Lung (tissue), 12 donors: ENCODE measurements around the gene MIER2. TPM values are rescaled to one million over a fixed set of nuclear protein-coding genes. Genes with fewer than 3 reads are reported as not detected.

Source experiments
- ATAC-seq: fragments of 200-7000 bp; cut with Tn5 transposase; one replicate; pipeline ENCODE4 v1.9.1; 2020; ENCODE audit warnings: moderate number of reproducible peaks; ENCODE audit not compliant: insufficient read depth, low FRiP score
- DNase-seq, 3 donors: peaks; one replicate each; pipeline ENCODE4 v3.0.0-alpha.2; 2013 to 2017
- H3K27ac ChIP-seq, 2 donors: one replicate each; pipeline ENCODE4 v1.5.1; 2013; ENCODE audit warnings: mild to moderate bottlenecking in 2 of 2, moderate library complexity in 2 of 2, control low read depth in 1 of 2, inconsistent platforms in 1 of 2, low read depth in 1 of 2, low read length in 1 of 2
- H3K27me3 ChIP-seq, 3 donors: one replicate each; pipeline ENCODE4 v1.5.1; 2013; ENCODE audit warnings: low read length in 2 of 3; ENCODE audit not compliant: control insufficient read depth in 3 of 3, insufficient read depth in 3 of 3
- H3K36me3 ChIP-seq, 4 donors: one replicate each; pipeline ENCODE4 v1.5.1; 2013; ENCODE audit warnings: low read length in 4 of 4, mild to moderate bottlenecking in 1 of 4, moderate library complexity in 1 of 4; ENCODE audit not compliant: control insufficient read depth in 4 of 4, insufficient read depth in 4 of 4
- H3K4me1 ChIP-seq, 5 donors: one replicate each; pipeline ENCODE4 v1.5.1; 2013; ENCODE audit warnings: low read length in 5 of 5, mild to moderate bottlenecking in 2 of 5, moderate library complexity in 1 of 5; ENCODE audit not compliant: control insufficient read depth in 5 of 5, insufficient read depth in 5 of 5
- H3K4me3 ChIP-seq: one replicate; pipeline ENCODE4 v1.5.1; 2013; ENCODE audit warnings: mild to moderate bottlenecking, control low read depth, moderate library complexity
- H3K9ac ChIP-seq, 2 donors: one replicate each; pipeline ENCODE4 v1.5.1; 2013; ENCODE audit warnings: low read length in 2 of 2, control low read depth in 1 of 2; ENCODE audit not compliant: insufficient read depth in 1 of 2
- H3K9me3 ChIP-seq, 4 donors: one replicate each; pipeline ENCODE4 v1.5.1; 2013; ENCODE audit warnings: low read length in 3 of 4, mild to moderate bottlenecking in 1 of 4, moderate library complexity in 1 of 4; ENCODE audit not compliant: control insufficient read depth in 4 of 4, insufficient read depth in 3 of 4
- WGBS, 2 donors: extraction: QIAGEN DNeasy Blood & Tissue Kit; methylation state at CpG; one replicate each; pipeline ENCODE4 v1.1.7; 2013; 5-methylcytosine and 5-hydroxymethylcytosine counted together
- polyA plus RNA-seq, 2 donors: library from polyadenylated mRNA; stranded (reverse); fragments of 200-250 nt; gene quantifications; one replicate each; pipeline ENCODE4 v1.2.1, GENCODE V29; 2013
- total RNA-seq, 2 donors: library from RNA; depleted of rRNA in 1 of 2; stranded (reverse); fragments of >200 nt in 1 of 2; gene quantifications; one replicate each; pipeline ENCODE4 v1.2.1, GENCODE V29; 2014 to 2021
- TF ChIP-seq, protein P1 (sequence below): IDR thresholded peaks from 2 replicates; pipeline ENCODE4 v1.5.1; 2012; ENCODE audit warnings: mild to moderate bottlenecking; ENCODE audit errors: control extremely low read depth, extremely low read depth
- donor health status: control.
- donor health status: control.
- donor health status: Bipolar disorder and iron deficiency.
- donor health status: healthy.
- donor health status: DM: yes; HTN: yes; CAD: no.

The MIER2 gene
- total and polyA plus RNA-seq, 4 donors = 19.4 to 34.9 (median 28.3) TPM

DNA sequence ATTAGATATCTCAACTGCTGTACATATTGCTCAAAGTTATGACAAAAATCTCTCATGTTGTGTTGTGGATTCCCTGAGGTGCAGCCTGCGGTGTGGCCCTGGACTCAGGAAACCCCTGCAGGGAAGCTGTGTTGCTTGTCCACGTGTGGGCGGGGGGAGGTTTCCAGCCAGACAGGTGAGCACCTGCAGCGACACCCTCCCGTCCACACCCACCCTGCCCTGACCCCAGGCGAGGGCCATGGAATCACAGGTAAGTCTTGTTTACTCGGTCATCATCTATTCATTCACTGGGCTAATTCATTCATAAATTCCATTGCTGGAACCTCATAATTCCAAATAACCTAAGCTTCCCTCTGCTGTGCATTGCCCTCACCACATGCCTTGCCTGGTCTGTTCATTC, 67.5 kb downstream of the MIER2 start:
- WGBS, 2 donors = 72 to 74% methylated on average over 7 of the region's 7 CpGs
- ATAC-seq = no peak

DNA sequence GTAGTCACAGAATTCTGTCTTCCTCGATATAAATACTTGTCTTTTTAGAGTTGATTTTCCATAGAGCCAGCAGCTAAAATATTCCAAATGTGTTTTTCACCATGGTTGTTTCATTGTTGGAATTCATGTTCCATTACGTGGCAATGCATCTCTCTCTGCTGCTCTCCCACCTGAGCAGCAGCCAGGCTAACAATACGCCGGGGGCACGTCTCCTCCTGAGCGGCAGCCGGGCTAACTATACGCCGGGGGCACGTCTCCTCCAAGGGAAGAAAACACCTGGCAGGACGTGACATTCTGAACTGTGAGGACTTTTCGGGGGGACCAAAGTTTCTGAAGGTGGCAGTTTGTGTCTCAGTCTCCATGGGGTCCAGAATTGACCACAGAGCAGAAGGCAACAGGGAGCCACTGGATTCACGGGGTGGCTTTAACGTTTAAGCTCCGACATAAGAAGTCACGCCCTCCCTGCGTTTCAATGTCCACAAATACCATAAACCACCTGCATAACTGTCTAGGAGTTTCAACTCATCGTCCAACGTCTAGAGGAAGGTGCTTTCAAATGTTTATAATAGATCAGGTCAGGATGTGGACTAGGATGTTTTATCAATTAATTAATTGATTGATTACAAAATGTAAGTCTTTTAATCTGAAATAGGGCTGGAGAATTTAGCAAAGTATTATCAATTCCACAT, 68.5 kb downstream of the MIER2 start:
- ATAC-seq (no peak), DNase-seq (no peak)
- H3K4me3 ChIP-seq = no peak overlapping the region
- WGBS, 2 donors = 87 to 92% methylated on average over 19 of the region's 19 CpGs
- no peak overlapping the region for H3K27ac ChIP-seq
- no peaks in the 10 kb centered on the region for H3K4me1 ChIP-seq
- H3K9me3 ChIP-seq = no peaks in the 10 kb centered on the region
- no peaks in the 10 kb centered on the region for H3K27me3 ChIP-seq
- H3K9ac ChIP-seq = no peak overlapping the region
- no peaks in the 10 kb centered on the region for H3K36me3 ChIP-seq
- TF ChIP-seq, protein P1, sequence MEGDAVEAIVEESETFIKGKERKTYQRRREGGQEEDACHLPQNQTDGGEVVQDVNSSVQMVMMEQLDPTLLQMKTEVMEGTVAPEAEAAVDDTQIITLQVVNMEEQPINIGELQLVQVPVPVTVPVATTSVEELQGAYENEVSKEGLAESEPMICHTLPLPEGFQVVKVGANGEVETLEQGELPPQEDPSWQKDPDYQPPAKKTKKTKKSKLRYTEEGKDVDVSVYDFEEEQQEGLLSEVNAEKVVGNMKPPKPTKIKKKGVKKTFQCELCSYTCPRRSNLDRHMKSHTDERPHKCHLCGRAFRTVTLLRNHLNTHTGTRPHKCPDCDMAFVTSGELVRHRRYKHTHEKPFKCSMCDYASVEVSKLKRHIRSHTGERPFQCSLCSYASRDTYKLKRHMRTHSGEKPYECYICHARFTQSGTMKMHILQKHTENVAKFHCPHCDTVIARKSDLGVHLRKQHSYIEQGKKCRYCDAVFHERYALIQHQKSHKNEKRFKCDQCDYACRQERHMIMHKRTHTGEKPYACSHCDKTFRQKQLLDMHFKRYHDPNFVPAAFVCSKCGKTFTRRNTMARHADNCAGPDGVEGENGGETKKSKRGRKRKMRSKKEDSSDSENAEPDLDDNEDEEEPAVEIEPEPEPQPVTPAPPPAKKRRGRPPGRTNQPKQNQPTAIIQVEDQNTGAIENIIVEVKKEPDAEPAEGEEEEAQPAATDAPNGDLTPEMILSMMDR = no peak

More for the DNA sequence above, 67.5 kb downstream of the MIER2 start:
- H3K4me3 ChIP-seq = no peak overlapping the region
- no peak for DNase-seq
- H3K36me3 ChIP-seq = no peaks in the 10 kb centered on the region
- no peaks in the 10 kb centered on the region for H3K9me3 ChIP-seq
- H3K27me3 ChIP-seq = no peaks in the 10 kb centered on the region
- TF ChIP-seq, protein P1 = no peak
- no peaks in the 10 kb centered on the region for H3K4me1 ChIP-seq
- H3K27ac ChIP-seq = no peak overlapping the region
- H3K9ac ChIP-seq = no peak overlapping the region

DNA sequence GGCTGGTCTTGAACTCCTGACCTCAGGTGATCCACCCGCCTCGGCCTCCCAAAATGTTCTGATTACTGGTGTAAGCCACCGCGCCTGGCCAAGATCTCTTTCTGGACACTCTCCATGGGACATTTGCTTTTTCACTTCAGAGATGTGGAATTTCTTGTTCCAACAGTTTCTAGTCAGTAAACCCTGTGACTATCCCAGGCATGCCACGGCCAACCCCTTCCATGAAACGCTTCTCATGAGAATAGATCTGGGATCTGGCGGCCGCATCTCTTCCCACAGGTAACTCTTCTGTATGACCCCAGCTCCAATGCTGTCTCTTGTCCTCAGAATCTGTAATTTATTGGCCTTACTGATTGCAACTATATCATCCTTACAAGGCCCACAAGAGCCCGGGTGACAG, 69.6 kb downstream of the MIER2 start:
- 91 to 95% methylated on average over 9 of the region's 9 CpGs for WGBS, 2 donors
- DNase-seq = no peak
- Histone ChIP-seq H3K27ac (no peak overlapping the region), H3K9me3 (no peaks in the 10 kb centered on the region), H3K4me3 (no peak overlapping the region), H3K36me3 (no peaks in the 10 kb centered on the region), H3K9ac (no peak overlapping the region), H3K4me1 (no peaks in the 10 kb centered on the region), H3K27me3 (no peaks in the 10 kb centered on the region)
- ATAC-seq = no peak
- TF ChIP-seq, protein P1 = no peak

DNA sequence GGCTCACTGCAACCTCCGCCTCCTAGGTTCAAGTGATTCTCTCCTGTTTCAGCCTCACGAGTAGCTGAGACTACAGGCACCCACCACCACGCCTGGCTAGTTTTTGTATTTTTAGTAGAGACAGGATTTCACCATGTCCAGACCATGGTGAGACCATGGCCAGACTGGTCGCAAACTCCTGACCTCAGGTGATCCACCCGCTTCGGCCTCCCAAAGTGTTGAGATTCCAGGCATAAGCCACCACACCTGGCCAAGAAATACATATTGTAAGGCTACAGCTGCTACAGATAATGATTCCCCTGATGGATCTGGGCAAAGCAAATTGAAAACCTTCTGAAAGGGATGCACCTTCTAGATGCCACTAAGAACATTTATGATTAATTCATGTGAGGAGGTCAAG, 71.2 kb downstream of the MIER2 start:
- Histone ChIP-seq H3K9ac (no peak overlapping the region), H3K4me3 (no peak overlapping the region), H3K36me3 (no peaks in the 10 kb centered on the region), H3K27me3 (peaks cover 0 to 4% (median 0%) of the 10 kb centered on the region in 3 donors), H3K9me3 (no peaks in the 10 kb centered on the region), H3K27ac (no peak overlapping the region), H3K4me1 (no peaks in the 10 kb centered on the region)
- DNase-seq (no peak), ATAC-seq (no peak)
- TF ChIP-seq, protein P1 = no peak
- 82 to 88% methylated on average over 6 of the region's 6 CpGs for WGBS, 2 donors
